Subcutaneous adipose tissue (tissue), 4 donors: Measurements from ENCODE around the gene PLCG2. TPM values are rescaled to one million over a fixed set of nuclear protein-coding genes. Genes with fewer than 3 reads are reported as not detected.

Experiments used
- total RNA-seq, 4 donors: library from RNA; depleted of rRNA; stranded (reverse); fragments of >200 nt; gene quantifications; one replicate each; pipeline ENCODE4 v1.1.0, GENCODE V29; 2016
- TF ChIP-seq, protein P1 (sequence below): fragments of 450-650 bp; IDR thresholded peaks from one replicate; pipeline ENCODE4 v1.5.1; 2016; ENCODE audit warnings: low read depth, mild to moderate bottlenecking, control low read depth, antibody characterized with exemption, moderate library complexity

Gene PLCG2
- total RNA-seq: 10 to 100 TPM; 19.8 to 34.9 (median 23.8) TPM

DNA sequence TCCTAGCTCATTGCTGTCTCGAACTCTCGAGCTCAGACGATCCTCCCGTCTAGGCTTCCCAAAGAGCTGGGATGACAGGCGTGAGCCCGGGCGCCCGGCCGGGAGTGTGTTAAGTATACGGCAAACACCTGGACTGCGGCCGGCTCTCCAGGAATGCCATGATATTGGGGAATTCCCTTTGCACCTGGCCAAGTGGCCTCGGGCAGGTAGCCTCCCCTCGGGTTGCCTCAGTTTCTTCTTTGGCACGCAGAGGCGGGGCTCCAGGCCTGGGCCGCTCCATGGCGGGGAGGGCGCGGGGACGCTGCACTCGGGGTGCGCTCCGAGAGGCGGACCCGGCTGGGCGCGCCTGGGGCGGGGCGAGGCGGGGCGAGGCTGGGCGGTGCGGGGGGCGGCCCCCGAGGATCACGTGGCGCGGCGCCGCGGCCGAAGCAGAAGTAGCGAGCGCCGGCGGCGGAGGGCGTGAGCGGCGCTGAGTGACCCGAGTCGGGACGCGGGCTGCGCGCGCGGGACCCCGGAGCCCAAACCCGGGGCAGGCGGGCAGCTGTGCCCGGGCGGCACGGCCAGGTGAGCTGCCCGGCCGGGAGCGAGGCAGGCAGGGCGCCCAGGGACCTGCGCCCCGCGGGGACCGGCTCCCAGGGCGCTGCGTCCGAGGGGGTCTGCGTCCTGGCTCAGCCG, at the start of gene PLCG2:
Gene PLCG2 (plus strand): TSS at position 431 of the 675 bp plus-strand sequence. CDS start 6,699 bp downstream, outside the sequence.
- TF ChIP-seq, protein P1, sequence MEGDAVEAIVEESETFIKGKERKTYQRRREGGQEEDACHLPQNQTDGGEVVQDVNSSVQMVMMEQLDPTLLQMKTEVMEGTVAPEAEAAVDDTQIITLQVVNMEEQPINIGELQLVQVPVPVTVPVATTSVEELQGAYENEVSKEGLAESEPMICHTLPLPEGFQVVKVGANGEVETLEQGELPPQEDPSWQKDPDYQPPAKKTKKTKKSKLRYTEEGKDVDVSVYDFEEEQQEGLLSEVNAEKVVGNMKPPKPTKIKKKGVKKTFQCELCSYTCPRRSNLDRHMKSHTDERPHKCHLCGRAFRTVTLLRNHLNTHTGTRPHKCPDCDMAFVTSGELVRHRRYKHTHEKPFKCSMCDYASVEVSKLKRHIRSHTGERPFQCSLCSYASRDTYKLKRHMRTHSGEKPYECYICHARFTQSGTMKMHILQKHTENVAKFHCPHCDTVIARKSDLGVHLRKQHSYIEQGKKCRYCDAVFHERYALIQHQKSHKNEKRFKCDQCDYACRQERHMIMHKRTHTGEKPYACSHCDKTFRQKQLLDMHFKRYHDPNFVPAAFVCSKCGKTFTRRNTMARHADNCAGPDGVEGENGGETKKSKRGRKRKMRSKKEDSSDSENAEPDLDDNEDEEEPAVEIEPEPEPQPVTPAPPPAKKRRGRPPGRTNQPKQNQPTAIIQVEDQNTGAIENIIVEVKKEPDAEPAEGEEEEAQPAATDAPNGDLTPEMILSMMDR: no peak

DNA sequence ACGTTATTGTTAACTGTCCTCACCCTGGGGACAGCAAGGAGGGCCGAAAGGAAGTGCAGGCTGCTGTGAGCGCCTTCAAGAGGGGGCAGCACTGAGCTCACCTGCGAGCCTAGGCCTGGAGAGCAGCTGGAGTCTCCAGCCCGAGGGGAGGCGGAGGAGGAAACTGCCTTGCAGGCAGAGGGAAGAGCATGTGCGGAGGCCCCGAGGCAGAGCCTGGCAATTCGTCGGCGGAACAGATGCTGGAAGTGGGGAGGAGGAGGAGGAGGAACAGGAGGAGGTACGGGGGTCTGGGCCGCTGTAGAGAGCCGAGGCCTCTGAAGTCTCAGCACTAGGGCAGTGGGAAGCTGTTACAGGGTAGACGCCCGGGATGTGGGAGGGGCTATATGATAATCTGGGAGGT, 49.6 kb upstream of the PLCG2 start:
- TF ChIP-seq, protein P1: no peak

DNA sequence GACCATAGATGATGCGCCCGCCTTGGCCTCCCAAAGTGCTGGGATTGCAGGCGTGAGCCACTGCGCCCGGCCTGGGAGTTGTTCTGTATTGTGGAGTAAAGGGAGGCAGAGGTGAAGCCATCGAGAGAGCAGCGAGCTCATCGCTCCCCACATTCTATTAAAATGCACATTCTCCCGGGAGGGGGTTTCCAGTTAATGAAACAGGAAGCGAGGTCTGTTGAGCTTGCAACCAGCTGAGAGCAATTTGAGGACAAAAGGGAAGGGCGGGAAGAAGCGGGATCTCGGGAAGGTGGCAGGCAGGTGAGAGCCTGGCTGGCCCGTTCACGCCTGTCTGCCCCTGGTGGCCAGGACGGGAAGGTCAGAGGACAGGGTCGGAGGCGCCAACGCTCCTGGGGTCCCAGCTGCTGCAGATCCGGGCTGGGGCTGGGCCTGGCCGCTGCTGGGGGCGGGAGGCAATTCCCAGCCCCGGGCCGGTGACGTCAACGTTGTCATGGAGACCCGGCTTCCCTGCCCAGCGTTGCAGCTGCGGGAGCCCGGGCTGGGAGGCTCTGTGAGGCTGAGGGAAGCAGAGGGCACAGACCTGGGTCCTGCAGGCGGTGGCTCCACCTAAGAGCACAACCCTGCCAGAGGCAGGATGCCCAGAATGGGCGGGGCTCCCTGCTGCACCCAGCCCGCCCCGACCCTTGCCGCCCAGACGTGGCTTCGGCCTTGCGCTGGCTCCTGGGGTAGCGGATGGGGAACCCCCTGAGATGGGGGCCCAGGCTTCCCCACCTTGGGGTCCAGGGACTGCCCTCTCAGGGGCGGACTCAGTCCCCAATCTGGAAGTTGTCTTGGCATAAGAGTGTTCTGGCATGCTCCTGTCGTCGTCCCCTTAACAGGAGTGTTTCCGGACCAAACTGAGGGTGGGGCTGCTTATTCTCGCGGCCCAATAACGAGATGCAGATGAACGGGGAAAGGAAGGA, 48.7 kb upstream of the PLCG2 start:
- TF ChIP-seq, protein P1: no peak

DNA sequence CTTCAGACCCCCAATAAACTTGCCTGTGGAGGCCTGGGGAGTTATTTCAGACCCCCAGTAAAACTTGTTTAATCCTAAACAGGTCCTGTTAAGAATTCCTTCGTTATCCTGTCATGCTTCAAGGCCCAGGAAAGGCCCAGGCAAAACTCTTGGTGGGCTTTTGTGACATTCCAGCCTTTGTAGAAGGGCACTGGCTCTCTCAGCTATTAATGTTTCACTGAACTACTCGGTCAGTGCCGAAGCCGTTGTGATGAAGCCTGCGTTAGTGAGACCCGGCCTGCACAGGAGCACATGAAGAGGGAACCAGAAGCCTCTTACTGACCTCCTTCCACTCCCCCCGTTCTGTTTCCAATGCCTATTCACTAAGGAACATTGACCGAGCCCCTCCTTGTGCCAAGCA, 47.4 kb upstream of the PLCG2 start:
- TF ChIP-seq, protein P1: no peak

DNA sequence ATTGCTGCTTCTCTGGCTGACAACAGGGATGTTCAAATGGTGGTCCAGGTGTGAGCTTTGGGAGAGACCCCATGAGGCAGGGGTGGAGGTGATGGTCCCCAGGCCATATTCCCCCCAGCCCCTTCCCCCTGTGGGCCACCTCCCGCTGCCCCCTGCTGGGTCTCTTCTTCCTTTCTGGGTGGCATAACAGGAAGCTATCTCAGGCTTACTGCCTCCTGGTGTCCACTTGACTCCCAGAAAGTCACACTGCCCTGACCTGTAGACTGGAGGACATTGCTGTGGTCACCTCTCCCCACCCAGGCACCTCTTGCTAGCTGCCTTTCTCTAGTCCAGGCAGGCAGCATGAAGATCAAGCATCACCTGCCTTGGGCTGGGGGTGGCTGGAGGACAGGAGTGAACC, 46.4 kb upstream of the PLCG2 start:
- TF ChIP-seq, protein P1: no peak

DNA sequence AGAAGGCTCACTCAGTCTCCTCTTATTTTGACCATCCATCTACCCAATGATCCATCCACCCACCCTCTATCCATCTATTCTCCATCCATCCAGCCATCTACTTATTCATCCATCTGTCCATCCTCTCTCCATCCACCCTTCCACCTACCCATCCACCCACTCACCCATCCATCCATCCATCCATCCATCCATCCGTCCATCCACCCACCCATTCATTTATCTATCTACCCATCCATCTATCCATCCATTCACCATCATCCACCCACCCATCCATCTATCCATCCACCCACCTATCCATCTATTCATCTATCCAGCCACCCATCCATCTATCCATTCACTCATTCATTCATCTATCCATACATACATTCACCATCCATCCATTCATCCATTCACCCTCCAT, 45.8 kb upstream of the PLCG2 start:
- TF ChIP-seq, protein P1: no peak
